ENCODE data around the gene TEAD1.

- no peak for TF ChIP-seq MAFK (IDR thresholded peaks at IDR 0.05; ENCODE audit: partially characterized antibody)
- TF ChIP-seq EP300 (IDR thresholded peaks at IDR 0.05): no peak
- TF ChIP-seq POLR2A (IDR thresholded peaks at IDR 0.05; ENCODE audit: low read length): no peak
- TF ChIP-seq REST (IDR thresholded peaks at IDR 0.05): no peak
These were observed 13.0 kb downstream of the TEAD1 start for GRCh38 chr11:12687216-12687623.

Data from A549 (cell line).